RWPE2 (cell line): ENCODE measurements around the gene ZBTB43.

Source experiments
- ATAC-seq: fragments of 200-7000 bp; cut with Tn5 transposase; 3 replicates; pipeline ENCODE4 v1.9.1; 2021; ENCODE audit warnings: low read depth
- DNase-seq: peaks from one replicate; pipeline ENCODE4 v3.0.0-alpha.2; 2020; ENCODE audit warnings: low spot score
- H3K27ac ChIP-seq: fragments of 450-650 bp; 2 replicates; pipeline ENCODE4 v1.5.1; 2017; ENCODE audit warnings: mild to moderate bottlenecking; ENCODE audit not compliant: poor library complexity, severe bottlenecking
- H3K27me3 ChIP-seq: fragments of 250-450 bp; sonication (Bioruptor Pico); 2 replicates; pipeline ENCODE4 v1.5.1; 2021; ENCODE audit warnings: mild to moderate bottlenecking, moderate library complexity; ENCODE audit not compliant: insufficient read depth, poor library complexity, severe bottlenecking
- H3K36me3 ChIP-seq: fragments of 250-450 bp; sonication (Bioruptor Pico); 2 replicates; pipeline ENCODE4 v1.5.1; 2020; ENCODE audit warnings: low read depth, mild to moderate bottlenecking, moderate library complexity
- H3K4me1 ChIP-seq: fragments of 250-450 bp; sonication (Bioruptor Pico); 2 replicates; pipeline ENCODE4 v1.5.1; 2021; ENCODE audit warnings: mild to moderate bottlenecking, moderate library complexity; ENCODE audit not compliant: insufficient read depth, poor library complexity, severe bottlenecking
- H3K4me3 ChIP-seq: fragments of 250-450 bp; sonication (Bioruptor Pico); 2 replicates; pipeline ENCODE4 v1.5.1; 2021; ENCODE audit warnings: mild to moderate bottlenecking, moderate library complexity; ENCODE audit not compliant: severe bottlenecking
- H3K9me3 ChIP-seq: fragments of 250-450 bp; sonication (Bioruptor Pico); 2 replicates; pipeline ENCODE4 v1.5.1; 2021; ENCODE audit warnings: mild to moderate bottlenecking, moderate library complexity; ENCODE audit not compliant: severe bottlenecking
- CTCF ChIP-seq: fragments of 450-650 bp; IDR thresholded peaks from one replicate; pipeline ENCODE4 v1.5.1; 2017; ENCODE audit warnings: mild to moderate bottlenecking, moderate library complexity; ENCODE audit not compliant: poor library complexity, severe bottlenecking

The ZBTB43 gene

GRCh38 chr9:126842977-126843799, 38.3 kb downstream of the ZBTB43 start:
- ATAC-seq, result no peak
- no peaks in the 10 kb centered on the region for H3K27me3 ChIP-seq
- 0 out of 2 replicates have a peak, but pooled peaks cover 1% of the 10 kb centered on the region for H3K36me3 ChIP-seq
- peak overlapping the region; percentile 12 for H3K27ac ChIP-seq
- no peaks in the 10 kb centered on the region for H3K9me3 ChIP-seq
- H3K4me1 ChIP-seq, result peaks cover 6% of the 10 kb centered on the region
- no peak for DNase-seq
- no peak overlapping the region for H3K4me3 ChIP-seq
- TF ChIP-seq CTCF, result no peak

- Histone ChIP-seq H3K9me3 (no peaks in the 10 kb centered on the region), H3K36me3 (no peaks in the 10 kb centered on the region), H3K27ac (peak overlapping the region; percentile 12), H3K27me3 (no peaks in the 10 kb centered on the region), H3K4me3 (no peak overlapping the region), H3K4me1 (peaks cover 6% of the 10 kb centered on the region)
- TF ChIP-seq CTCF, result no peak
- ATAC-seq (peak; percentile 93), DNase-seq (no peak)
These were observed 39.2 kb downstream of the ZBTB43 start for GRCh38 chr9:126844085-126844484.

GRCh38 chr9:126847051-126847450, 42.2 kb downstream of the ZBTB43 start:
- H3K36me3 ChIP-seq, result no peaks in the 10 kb centered on the region
- no peak for DNase-seq
- H3K27ac ChIP-seq, result no peak overlapping the region
- no peak for ATAC-seq
- peaks cover 6% of the 10 kb centered on the region for H3K4me1 ChIP-seq
- no peak overlapping the region for H3K4me3 ChIP-seq
- no peaks in the 10 kb centered on the region for H3K27me3 ChIP-seq
- TF ChIP-seq CTCF, result no peak
- no peaks in the 10 kb centered on the region for H3K9me3 ChIP-seq

GRCh38 chr9:126849591-126850225, 44.9 kb downstream of the ZBTB43 start:
- Histone ChIP-seq H3K36me3 (no peaks in the 10 kb centered on the region), H3K9me3 (no peaks in the 10 kb centered on the region), H3K27me3 (no peaks in the 10 kb centered on the region), H3K4me1 (no peaks in the 10 kb centered on the region), H3K4me3 (no peak overlapping the region), H3K27ac (no peak overlapping the region)
- no peak for TF ChIP-seq CTCF
- DNase-seq (no peak), ATAC-seq (no peak)
